GM12865 (cell line): ENCODE measurements around the gene SESN1.

Experiments
- DNase-seq: peaks from one replicate; pipeline ENCODE4 v3.0.0; 2010; ENCODE audit warnings: low read depth
- H3K4me3 ChIP-seq: 2 replicates; pipeline ENCODE4 v1.5.1; 2011; ENCODE audit warnings: mild to moderate bottlenecking, low read depth, low read length, control low read depth
- TF ChIP-seq, protein P1 (sequence below): IDR thresholded peaks from 2 replicates; pipeline ENCODE4 v1.5.1; 2011; ENCODE audit warnings: low read length, control low read depth, low read depth, inconsistent platforms; ENCODE audit not compliant: insufficient read depth; ENCODE audit errors: missing control alignments

The SESN1 gene

DNA sequence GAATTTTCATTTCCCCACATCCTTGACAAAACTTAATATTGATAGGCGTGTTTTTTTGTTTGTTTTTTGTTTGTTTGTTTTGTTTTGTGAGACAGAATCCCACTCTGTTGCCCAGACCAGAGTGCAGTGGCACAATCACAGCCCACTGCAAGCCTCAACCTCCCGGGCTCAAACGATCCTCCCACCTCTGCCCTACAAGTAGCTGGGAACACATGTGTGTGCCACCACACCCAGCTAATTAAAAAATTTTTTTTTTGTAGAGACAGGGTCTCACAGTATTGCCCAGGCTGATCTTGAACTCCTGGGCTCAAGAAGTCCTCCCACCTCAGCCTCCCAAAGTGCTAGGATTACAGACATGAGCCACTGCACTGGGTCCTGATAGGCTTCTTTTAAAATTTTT lies 9.9 kb upstream of the SESN1 start:
- no peak overlapping the region for H3K4me3 ChIP-seq
- no peak for DNase-seq
- TF ChIP-seq, protein P1, sequence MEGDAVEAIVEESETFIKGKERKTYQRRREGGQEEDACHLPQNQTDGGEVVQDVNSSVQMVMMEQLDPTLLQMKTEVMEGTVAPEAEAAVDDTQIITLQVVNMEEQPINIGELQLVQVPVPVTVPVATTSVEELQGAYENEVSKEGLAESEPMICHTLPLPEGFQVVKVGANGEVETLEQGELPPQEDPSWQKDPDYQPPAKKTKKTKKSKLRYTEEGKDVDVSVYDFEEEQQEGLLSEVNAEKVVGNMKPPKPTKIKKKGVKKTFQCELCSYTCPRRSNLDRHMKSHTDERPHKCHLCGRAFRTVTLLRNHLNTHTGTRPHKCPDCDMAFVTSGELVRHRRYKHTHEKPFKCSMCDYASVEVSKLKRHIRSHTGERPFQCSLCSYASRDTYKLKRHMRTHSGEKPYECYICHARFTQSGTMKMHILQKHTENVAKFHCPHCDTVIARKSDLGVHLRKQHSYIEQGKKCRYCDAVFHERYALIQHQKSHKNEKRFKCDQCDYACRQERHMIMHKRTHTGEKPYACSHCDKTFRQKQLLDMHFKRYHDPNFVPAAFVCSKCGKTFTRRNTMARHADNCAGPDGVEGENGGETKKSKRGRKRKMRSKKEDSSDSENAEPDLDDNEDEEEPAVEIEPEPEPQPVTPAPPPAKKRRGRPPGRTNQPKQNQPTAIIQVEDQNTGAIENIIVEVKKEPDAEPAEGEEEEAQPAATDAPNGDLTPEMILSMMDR, result no peak

GRCh38 chr6:109103942-109104341 lies 9.3 kb upstream of the SESN1 start:
- H3K4me3 ChIP-seq, result no peak overlapping the region
- TF ChIP-seq, protein P1, result no peak
- DNase-seq, result no peak

DNA sequence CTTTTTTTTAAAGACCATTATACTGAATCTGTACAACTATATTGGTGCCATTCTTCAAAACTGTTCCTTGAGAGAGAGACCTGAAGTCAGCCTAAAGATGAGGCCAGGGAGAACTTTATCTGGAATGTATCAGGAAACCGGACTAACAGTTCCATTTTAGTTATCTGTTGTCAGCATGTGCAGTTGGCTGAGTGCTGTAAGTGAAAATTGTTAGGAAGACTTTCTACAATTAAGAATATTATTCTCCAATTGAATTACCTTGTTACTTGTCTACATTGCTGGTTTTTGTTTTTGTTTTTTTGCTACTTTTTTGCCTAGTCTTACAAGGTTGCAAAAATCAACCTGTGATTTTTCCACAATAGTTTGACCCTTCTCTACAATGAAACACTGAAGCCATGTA lies 8.1 kb upstream of the SESN1 start:
- H3K4me3 ChIP-seq, result no peak overlapping the region
- TF ChIP-seq, protein P1, result no peak
- no peak for DNase-seq

DNA sequence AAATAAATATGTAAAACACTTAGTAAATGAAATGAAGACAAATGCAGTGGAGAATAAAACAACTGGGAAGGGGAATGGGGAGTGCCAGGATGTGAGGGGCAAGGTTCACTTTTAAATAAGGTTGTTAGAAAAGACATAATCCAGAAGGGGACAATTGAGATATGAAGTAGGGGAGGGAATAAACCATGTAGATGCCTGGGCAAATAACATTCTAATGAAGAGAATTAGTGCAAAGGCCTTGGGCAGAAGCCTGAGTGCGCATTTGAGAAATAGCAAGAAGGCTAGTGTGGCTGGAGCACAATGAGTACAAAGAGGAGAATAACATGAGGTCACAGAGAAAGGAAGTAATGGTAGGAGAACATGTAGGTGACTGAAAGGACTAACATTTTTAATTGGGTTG lies 3.0 kb upstream of the SESN1 start:
- TF ChIP-seq, protein P1, result no peak
- no peak overlapping the region for H3K4me3 ChIP-seq
- no peak for DNase-seq

GRCh38 chr6:109096208-109096607 lies 1.6 kb upstream of the SESN1 start:
- DNase-seq, result no peak
- TF ChIP-seq, protein P1, result no peak
- H3K4me3 ChIP-seq, result peak overlapping the region; percentile 77

DNA sequence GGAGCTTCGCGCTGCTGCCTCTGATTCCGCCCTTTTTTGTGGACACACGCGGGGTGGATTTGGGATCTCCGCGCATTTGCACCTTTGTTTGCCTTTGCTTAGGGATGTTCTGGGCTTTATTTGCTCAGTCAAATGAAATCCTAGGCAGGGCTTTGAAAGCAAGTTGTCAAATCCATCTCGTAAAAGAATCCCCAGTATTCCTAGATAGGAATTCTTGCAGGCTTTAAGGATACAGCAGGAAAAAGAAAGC lies 1.1 kb upstream of the SESN1 start:
- TF ChIP-seq, protein P1, result no peak
- no peak for DNase-seq
- peak overlapping the region; percentile 77 for H3K4me3 ChIP-seq

DNA sequence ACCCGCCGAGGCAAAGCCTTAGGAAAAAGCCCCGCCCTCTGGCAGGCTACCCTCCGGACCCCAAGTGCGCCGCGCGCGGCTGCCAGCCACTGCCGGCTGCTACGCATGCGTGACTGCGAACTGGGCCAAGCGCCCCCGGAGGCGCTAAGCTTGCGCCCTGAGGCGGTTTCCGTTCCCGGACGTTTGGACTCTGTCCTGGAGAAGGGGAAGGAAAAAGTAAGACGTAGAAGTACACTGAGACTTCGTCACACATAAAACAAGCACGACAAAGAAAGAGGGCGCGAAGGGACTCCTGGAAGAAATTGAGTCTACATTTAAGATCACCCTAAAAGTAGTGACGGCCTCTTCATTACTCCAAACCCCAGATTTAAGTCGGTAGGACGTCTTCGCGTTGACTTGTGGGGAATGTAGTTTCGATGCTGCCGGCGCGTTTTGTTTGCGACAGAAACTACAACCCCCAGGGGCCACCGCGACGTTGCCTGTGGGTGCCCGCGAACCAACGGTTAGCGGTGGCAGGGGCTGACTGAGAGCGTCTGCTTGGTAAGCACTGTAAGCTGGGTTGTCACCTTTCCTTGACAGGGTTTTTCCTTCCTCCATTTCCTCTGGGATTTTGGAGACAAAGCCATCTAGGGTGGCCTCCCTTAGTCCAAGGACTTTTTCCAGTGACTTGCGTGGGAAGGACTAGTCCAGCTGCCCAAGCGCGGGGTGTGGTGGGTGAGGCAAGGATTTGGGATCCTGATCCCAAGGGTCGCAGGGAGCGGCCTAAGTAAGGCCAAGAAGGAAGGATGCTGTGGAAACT lies 589 bp upstream of the SESN1 start, which contains the start of gene CEP57L1:
Gene CEP57L1 (plus strand): TSS at position 472 of the 799 bp plus-strand sequence. CDS start 49,715 bp downstream, outside the sequence.
- TF ChIP-seq, protein P1, result peak; percentile 16

More for the DNA sequence above, 589 bp upstream of the SESN1 start, which contains the start of gene CEP57L1:
- peak; percentile 97 for DNase-seq
- peak within 1 kb of the TSS; percentile 77 for H3K4me3 ChIP-seq
